ENCODE results near the gene FAM199X. TPM values are rescaled to one million over a fixed set of nuclear protein-coding genes. Genes with fewer than 3 reads are reported as not detected.
"Not testable (repeated sequence)": the region's sequence is repeated elsewhere in the genome, so short reads cannot be mapped to it uniquely, and the experiment has no call there.

FAM199X gene
- total RNA-seq, 1 experiment from 2014 or later, result 26.0 TPM

DNA sequence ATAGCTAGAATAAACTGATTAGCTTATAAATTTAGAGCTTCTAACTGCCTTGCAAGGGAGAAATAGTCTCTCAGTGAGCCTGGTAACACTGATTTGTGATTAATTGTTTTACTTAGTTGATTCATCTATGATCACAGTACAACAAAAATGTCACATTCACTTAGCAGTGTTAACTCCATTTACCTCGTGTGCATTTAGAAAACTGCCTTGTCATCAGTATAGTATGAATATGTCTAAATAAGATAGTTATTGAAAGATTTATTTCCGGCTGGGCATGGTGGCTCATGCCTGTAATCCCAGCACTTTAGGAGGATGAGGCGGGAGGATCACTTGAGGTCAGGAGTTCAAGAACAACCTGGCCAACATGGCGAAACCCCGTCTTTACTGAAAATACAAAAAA lies 39.3 kb downstream of the FAM199X start:
- no peaks in the 10 kb centered on the region for H3K9me3 Mint-ChIP-seq (ENCODE audit: unreplicated experiment)
- intact Hi-C loops (cut with micrococcal nuclease), result no loop called here
- DNase-seq (ENCODE audit: unreplicated experiment), result no peak
- TF ChIP-seq CTCF (IDR thresholded peaks at IDR 0.05; ENCODE audit: unreplicated experiment), result no peak
- peaks cover 31% of the 10 kb centered on the region for H3K27me3 Mint-ChIP-seq (ENCODE audit: insufficient read depth, unreplicated experiment)
- no peak overlapping the region for H3K4me3 Mint-ChIP-seq (ENCODE audit: unreplicated experiment)
- H3K27ac Mint-ChIP-seq (ENCODE audit: low read depth, unreplicated experiment), result no peak overlapping the region
- no peaks in the 10 kb centered on the region for H3K36me3 Mint-ChIP-seq (ENCODE audit: insufficient read depth, unreplicated experiment)
- CTCF ChIA-PET, result interaction anchor here (0.6 to 2.7 kb wide), 3 partner anchors 10 to 65 kb away, joined by 3 to 14 read pairs (median 3); no protein-coding TSS in a partner anchor
- no peaks in the 10 kb centered on the region for H3K4me1 Mint-ChIP-seq (ENCODE audit: insufficient read depth, unreplicated experiment)
- BruUV-seq (replicated peaks), result no TSS peak
- POLR2A ChIA-PET, result interaction anchor here (0.6 kb wide), 1 partner anchor 8 kb away, joined by 3 read pairs; no protein-coding TSS in a partner anchor

DNA sequence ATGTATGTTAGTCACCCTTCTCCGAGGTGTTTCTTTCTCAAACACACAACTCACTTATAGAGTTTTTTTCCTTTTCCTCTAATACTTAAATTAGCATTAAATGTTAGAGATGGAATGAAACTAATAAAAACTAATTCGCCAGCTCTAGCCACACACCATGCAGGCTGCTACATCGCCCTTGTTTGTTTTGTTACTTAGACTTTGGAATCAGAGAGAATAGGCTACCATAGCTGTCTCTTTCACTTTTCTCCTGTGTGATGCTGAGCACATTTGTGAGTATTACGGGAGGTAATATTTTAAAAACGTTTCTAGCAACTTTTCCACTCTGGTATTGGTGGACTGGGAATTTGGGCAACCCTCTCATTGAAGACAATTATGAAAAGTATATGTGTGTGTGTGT lies 44.9 kb downstream of the FAM199X start:
- no TSS peak for BruUV-seq (replicated peaks)
- TF ChIP-seq CTCF (IDR thresholded peaks at IDR 0.05; ENCODE audit: unreplicated experiment), result no peak
- H3K4me1 Mint-ChIP-seq (ENCODE audit: insufficient read depth, unreplicated experiment), result no peaks in the 10 kb centered on the region
- DNase-seq (ENCODE audit: unreplicated experiment), result no peak
- CTCF ChIA-PET, result interaction anchor here (0.6 to 1.5 kb wide), 2 partner anchors 16 to 27 kb away, joined by 3 to 6 read pairs; no protein-coding TSS in a partner anchor
- peaks cover 30% of the 10 kb centered on the region for H3K27me3 Mint-ChIP-seq (ENCODE audit: insufficient read depth, unreplicated experiment)
- H3K9me3 Mint-ChIP-seq (ENCODE audit: unreplicated experiment), result no peaks in the 10 kb centered on the region
- no peak overlapping the region for H3K27ac Mint-ChIP-seq (ENCODE audit: low read depth, unreplicated experiment)
- no peak overlapping the region for H3K4me3 Mint-ChIP-seq (ENCODE audit: unreplicated experiment)
- no peaks in the 10 kb centered on the region for H3K36me3 Mint-ChIP-seq (ENCODE audit: insufficient read depth, unreplicated experiment)
- POLR2A ChIA-PET, result interaction anchor here (0.7 to 1.0 kb wide), 2 partner anchors 10 to 834 kb away, joined by 3 read pairs; no protein-coding TSS in a partner anchor
- intact Hi-C loops (cut with micrococcal nuclease), result no loop called here

DNA sequence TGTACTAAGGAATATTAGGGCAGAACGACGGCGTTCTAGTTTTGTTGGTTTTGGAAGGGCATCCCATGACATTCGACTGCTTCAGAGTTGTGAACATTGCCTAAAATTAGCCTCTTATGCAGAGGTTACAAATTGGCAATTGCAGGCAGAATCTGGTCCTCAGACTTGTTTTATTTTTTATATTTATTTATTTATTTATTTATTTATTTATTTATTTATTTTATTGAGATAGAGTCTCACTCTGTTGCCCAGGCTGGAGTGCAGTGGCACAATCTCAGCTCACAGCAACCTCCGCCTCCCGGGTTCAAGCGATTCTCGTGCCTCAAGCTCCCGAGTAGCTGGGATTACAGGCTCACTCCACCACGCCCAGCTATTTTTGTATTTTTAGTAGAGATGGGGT lies 63.8 kb downstream of the FAM199X start:
- H3K27ac Mint-ChIP-seq (ENCODE audit: low read depth, unreplicated experiment); BruUV-seq (replicated peaks); POLR2A ChIA-PET; DNase-seq (ENCODE audit: unreplicated experiment); H3K9me3 Mint-ChIP-seq (ENCODE audit: unreplicated experiment); H3K4me3 Mint-ChIP-seq (ENCODE audit: unreplicated experiment); H3K36me3 Mint-ChIP-seq (ENCODE audit: insufficient read depth, unreplicated experiment); intact Hi-C loops (cut with micrococcal nuclease); H3K4me1 Mint-ChIP-seq (ENCODE audit: insufficient read depth, unreplicated experiment): not testable (repeated sequence)
- CTCF ChIA-PET, result interaction anchor here (0.6 kb wide), 1 partner anchor 13 kb away, joined by 3 read pairs; no protein-coding TSS in a partner anchor
- peaks cover 36% of the 10 kb centered on the region for H3K27me3 Mint-ChIP-seq (ENCODE audit: insufficient read depth, unreplicated experiment)

Other genes with a start within 250 kb of the FAM199X start
- 2.1 and 3.0 TPM in 2 replicates for gene TMSB15B, start 203.8 kb upstream of the FAM199X start, total RNA-seq (2022)
- gene H2BW1, start 152.7 kb upstream of the FAM199X start, total RNA-seq (2022), result not detected in 2 replicates
- not detected in 2 replicates for gene H2BW2, start 126.5 kb upstream of the FAM199X start, total RNA-seq (2022)
- gene TMSB15C, start 90.2 kb upstream of the FAM199X start, total RNA-seq (2022), result 0.79 and 1.3 TPM in 2 replicates
- not detected in 2 replicates for gene ZCCHC18, start 53.9 kb upstream of the FAM199X start, total RNA-seq (2022)
- 3.2 and 4.1 TPM in 2 replicates for gene SLC25A53, start 9.4 kb upstream of the FAM199X start, total RNA-seq (2022)
- not detected in 2 replicates for gene ESX1, start 88.5 kb downstream of the FAM199X start, total RNA-seq (2022)